GM21526 (cell line): ENCODE data around the gene KCNAB3.

ENCODE experiments used
- ATAC-seq: cut with Tn5 transposase; IDR thresholded peaks from one replicate; pipeline ENCODE4 v1.9.1; 2021; ENCODE audit warnings: moderate library complexity; ENCODE audit not compliant: unreplicated experiment, low FRiP score

Gene KCNAB3

DNA sequence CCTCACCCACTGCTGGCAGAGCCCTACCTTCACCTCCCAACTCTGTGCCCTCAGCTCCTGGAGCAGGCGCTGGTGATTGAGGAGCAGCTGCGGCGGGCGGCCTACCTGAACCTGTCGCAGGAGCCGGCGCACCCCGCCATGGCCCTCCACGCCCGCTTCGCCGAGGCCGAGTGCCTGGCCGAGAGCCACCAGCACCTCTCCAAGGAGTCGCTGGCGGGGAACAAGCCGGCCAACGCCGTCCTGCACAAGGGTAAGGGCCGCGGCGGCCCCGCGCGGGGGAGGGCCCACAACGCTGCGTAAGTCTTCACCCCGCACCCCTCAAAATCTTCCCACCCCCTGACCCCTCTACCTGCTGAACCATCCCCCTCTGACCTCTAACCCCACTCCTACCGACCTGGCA, 20.6 kb downstream of the KCNAB3 start:
- ATAC-seq: no peak

DNA sequence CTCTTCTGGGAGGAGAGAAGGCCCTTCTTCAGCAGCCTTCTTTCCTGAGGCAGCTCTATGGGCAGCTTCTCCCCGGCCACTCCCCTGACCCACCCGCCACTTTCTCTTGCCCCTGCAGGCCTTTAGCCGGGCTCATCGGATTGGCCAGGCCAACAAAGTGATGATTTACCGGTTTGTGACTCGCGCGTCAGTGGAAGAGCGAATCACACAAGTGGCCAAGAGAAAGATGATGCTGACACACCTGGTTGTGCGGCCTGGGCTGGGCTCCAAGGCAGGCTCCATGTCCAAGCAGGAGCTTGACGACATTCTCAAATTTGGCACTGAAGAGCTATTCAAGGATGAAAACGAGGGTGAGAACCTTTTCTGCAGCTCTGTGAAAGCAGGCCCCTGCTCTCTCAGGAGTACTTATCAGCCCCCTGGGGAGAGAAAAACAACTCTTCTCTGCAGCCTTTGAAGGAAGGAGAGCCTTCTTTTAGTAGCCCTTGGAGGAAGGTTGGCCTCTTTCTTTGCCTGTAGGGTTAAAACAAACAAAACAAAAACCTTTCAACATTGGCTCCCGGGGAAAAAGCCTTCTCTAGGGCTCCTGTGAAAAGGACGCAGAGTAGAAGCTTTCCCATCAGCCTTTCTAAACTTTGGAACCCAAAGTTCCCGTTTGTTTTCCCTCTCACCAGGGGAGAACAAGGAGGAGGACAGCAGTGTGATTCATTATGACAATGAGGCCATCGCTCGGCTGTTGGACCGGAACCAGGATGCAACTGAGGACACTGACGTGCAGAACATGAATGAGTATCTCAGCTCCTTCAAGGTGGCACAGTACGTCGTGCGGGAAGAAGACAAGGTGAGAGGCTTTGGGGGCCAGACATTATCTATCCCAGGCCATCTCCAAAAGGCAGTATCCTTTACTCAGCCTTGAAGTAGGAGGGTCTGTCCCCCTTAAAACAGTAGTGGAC, 26.2 kb downstream of the KCNAB3 start:
- ATAC-seq: no peak

DNA sequence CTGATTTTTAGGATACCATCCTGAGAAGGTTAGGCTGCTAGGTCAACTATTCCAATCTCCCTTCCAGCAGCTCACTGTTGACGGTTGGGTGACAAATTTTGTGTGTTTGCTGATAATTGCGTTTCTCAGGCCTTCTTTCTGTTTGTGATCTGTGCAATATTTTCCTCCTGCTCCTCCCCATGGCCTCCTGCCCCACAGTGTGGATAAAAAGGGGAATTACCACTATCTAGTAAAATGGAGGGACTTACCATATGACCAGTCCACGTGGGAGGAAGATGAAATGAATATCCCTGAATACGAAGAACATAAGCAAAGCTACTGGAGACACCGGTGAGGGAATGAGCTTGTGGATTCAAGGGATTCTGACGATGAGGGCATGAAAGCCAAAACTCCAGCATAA, 31.9 kb downstream of the KCNAB3 start:
- no peak for ATAC-seq

DNA sequence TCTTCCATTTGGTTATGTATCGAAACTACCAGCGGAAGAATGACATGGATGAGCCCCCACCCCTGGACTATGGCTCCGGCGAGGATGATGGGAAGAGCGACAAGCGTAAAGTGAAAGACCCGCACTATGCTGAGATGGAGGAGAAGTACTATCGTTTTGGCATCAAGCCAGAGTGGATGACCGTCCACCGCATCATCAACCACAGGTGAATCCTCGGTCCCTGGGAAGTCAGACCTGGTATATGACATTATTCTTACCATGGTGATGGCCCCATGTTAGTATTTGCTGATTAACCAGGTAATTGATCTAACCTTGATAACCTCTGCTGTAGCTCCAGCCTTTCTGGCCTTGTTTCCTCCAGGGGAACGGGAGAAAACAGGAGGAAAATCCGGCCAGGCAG, 32.6 kb downstream of the KCNAB3 start:
- ATAC-seq: no peak

DNA sequence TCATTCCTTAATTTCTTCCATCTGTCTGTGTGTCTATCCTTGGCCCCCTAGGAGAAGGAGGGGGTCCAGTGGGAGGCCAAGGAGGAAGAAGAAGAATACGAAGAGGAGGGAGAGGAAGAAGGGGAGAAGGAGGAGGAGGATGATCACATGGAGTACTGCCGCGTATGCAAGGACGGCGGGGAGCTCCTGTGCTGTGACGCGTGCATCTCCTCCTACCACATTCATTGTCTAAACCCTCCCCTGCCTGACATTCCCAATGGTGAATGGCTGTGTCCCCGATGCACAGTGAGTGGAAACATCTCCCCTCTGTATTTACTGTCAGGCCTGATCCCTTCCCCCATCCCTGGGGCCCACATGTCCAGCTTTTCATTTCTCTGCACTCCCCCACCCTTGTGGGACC, 34.8 kb downstream of the KCNAB3 start:
- no peak for ATAC-seq

DNA sequence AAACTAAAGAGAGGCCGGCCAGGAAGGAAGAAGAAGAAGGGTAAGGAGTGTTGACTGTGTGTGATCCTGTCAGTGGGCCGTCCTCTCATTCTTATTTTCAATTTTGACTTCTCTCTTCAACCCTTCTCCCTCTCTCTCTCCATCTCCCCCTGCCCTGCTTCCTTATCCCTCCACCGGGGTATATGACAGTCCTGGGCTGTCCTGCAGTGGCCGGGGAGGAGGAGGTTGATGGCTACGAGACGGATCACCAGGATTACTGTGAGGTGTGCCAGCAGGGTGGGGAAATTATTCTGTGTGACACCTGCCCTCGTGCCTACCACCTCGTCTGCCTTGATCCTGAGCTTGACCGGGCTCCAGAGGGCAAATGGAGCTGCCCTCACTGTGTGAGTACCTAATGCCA, 35.4 kb downstream of the KCNAB3 start:
- no peak for ATAC-seq

DNA sequence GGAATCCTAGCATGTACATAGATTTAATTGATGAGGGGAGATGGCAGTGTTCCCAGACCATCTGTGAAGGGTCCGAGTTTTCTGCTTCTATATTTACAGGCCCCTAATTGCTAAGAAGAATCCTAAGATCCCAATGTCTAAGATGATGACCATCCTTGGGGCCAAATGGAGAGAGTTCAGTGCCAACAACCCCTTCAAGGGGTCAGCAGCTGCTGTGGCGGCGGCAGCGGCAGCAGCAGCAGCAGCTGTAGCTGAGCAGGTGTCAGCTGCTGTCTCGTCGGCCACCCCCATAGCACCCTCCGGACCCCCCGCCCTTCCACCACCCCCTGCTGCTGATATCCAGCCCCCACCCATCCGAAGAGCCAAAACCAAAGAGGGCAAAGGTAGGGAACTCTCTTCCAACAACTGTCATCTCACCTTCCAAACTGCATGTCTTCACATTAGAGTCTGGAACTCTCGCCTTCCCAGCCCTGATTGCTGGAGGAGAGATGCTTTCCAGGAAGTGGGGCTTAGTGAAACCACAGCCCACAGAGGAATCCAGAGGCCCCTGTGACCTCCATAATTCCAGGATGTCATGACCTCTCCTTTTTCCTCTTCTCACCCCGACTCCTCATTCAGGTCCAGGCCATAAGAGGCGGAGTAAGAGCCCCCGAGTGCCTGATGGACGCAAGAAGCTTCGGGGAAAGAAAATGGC, 36.3 kb downstream of the KCNAB3 start:
- no peak for ATAC-seq

DNA sequence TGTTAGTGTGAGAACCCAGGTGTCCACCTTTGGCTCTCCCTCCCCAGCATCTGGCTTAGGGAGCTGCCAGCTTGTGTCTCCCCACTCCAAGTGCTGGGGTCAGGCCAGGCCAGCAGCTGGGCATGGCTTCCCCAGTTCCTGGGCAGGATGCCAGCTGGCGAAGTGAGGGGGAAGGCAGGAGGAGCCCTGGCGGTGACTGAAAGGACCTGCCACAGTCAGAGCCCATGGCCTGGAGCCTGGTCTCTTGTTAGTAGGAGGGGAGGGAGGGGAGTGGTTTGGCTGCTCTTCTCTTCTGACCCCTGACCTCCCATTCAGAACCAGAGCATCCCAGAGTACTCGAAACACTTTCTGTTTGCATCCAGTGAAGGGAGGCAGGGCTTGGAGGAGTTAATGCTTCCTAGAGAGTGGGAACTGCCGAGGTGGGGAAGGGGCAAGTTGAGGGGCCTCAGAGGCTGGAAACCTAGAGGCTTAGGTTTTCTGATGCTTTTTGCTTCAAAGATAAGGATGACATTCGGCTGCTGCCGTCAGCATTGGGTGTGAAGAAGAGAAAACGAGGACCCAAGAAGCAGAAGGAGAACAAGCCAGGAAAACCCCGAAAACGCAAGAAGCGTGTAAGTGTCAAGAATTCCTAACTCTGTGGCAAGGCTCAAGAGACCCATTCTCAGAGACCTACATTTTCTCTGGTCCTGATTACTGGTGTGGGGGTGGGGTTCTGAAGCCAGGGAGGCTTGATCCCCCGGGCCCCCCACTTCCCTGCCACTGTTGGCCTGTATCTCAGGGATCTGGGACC, 40.3 kb downstream of the KCNAB3 start:
- ATAC-seq: no peak

DNA sequence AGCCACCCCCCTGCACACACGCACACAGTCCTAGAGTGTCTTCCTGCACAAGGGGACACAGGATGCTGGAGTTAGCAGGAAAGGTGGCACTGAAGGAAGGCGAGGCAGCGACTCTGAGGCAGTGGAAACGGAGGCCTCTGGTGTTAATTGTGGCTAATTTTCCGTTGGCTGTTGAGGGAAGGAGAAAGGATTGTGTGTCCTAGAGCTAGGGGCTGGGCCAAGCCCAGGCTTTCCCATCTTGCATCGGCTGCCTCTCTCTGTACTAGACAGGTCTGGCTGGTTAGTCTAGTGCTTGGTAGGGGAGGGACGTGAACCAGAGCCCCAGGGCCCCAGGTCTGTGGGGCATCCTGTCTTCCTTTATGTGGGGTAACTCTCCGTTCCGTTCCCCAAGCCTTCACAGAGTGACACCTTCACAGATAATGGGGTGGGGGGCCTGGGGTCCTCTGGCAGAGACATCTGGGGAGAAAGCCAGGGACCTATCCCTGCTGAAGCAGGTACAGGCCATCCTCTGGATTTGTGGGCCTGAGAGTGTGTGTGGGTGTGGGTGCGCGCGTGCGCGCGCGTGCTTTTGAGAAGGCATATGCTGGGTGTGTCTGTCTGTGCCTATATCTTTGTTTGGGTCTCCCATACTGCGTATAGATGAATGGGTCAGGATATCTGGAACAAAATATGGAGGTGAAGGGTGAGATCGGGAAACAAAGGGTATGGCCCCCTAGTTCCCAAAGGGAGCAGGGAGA, 41.3 kb downstream of the KCNAB3 start, which contains the start of gene CHD3:
Gene CHD3, plus strand, starts transcription at position 606 of the 737 bp plus-strand sequence. CDS start 212 bp downstream, outside the sequence.
- no peak for ATAC-seq

DNA sequence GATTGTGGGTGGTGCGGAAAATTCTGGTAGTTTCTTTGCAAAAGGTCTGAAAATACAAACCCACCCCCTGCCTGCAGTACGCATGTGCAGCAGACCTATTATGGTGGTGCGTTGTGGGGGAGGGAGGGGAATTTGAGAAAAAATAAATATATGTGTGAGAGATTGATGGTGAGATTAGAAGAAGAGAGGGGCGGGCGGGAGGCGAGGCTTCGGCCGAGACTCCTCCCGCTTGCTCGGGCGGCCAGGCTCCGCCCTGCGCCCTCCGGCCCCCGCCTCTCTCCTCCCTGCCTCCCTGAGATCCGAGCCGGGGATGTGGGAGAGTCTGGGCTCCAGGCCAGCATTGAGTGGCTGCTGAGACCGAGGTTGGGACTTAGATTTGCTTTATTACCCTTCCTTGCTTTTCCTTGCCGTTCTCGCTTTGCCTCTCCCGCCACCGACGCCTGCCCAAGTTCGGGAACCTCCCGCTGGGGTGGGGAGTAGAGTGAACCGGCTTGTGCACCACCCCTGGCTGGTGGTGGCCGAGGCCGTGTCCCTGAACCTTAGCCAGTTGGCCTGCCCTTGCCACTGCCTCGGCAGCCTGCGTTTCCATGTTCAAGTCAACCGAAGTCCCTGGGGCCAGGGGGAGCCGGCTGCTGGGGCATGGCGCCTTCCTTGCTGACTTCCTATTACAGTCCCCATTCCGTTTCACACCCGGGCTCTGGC, 42.0 kb downstream of the KCNAB3 start:
- no peak for ATAC-seq

DNA sequence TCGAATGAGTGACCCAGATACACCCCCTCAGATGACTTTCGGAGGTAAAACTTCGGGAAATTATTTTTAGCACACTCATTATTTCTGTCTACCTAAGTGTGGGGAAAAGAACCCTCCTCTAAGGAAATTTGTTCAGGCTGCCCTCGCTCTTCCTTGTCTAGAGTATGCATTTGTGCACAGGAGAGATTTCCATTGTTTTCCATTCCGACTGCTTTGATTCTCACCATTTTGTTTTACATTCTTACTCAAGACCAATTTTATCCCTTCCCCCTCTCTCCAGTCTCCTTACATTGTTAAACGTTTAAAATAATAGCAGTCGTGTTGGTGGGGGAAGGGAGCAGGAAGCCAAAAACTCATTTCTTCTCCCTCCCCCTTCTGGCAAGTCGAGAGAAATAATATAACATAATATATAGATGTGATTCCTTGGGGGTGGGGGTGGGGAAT, 42.6 kb downstream of the KCNAB3 start:
- ATAC-seq: no peak

DNA sequence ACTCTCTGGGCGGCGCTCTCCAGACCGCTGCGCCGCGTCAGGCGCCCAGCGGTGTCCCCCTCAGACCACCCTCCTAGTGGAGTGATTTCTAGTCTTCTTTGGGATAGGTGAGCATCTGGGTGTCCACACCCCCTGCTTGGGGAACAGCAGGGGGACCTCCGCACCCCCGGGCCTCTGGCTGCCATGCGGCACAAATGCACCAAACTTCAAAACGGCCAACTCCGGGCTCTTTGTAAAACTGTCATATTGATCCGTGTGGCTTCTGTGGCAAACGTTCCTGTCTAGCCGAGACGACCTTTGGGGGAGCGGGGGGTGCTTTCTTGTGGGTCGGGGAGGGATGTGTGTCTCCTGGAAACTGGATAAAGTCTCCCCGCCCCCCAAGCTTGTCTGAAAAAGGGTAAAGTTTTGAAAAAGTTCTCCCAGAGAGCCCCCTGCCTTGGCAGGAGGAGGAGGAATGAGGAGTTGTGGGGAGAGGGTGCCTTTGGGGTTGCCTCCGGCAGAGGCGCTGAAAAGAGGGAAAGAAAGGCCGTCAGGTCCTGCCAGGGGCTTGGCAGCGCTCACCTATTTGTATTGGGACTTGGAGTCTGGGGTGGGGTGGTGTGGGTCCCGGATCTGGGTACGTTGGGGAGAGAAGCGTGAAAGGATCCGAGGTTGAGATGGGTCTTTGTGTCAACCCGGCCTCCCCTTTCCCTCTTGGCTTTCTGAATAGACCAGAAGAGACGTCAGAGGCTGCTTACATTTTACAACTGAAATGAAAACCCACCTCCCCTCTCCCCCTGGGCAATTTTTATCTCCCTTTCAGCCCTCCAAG, 43.2 kb downstream of the KCNAB3 start:
- no peak for ATAC-seq

DNA sequence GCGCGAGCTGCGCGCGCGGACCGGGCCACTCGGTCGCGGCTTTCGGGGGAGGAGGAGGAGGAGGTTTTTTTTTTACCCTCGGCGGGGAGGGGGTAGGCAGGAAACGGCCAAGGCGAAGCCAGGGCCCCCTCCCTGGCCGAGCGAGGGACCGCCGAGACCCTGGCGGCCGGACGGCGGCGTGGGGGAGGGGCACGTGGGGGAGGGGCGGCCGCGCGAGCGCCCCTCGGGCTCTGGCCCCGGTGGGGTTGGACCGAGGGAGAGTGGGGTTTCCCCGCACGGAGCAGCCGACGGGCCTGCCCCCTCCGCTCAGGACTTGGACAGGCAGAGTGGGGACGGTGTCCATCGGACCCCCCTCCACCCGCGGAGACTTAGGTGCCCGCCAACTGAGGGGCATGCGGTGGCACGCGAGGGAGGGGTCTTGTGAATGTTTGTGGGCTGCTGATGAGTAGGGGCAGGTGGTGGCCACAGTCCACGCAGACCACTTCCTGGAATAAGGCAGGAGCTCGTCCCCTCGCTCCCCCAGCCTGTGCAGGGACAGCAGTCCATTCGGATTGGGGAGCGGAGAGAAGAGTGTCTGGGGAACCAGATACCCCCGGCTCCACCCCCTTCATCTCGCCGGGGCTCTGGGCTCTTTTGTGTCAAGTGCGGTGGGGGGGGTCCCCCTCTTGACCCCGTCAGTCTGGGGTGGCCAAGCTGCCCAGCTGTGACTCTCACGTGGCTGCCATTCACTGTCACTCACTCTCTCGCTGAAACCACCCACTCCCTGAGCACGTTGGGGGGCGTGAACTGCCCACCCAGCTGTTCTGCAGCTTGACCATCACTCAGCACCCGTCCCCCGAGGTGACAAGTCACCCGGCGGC, 44.1 kb downstream of the KCNAB3 start:
- ATAC-seq: no peak

DNA sequence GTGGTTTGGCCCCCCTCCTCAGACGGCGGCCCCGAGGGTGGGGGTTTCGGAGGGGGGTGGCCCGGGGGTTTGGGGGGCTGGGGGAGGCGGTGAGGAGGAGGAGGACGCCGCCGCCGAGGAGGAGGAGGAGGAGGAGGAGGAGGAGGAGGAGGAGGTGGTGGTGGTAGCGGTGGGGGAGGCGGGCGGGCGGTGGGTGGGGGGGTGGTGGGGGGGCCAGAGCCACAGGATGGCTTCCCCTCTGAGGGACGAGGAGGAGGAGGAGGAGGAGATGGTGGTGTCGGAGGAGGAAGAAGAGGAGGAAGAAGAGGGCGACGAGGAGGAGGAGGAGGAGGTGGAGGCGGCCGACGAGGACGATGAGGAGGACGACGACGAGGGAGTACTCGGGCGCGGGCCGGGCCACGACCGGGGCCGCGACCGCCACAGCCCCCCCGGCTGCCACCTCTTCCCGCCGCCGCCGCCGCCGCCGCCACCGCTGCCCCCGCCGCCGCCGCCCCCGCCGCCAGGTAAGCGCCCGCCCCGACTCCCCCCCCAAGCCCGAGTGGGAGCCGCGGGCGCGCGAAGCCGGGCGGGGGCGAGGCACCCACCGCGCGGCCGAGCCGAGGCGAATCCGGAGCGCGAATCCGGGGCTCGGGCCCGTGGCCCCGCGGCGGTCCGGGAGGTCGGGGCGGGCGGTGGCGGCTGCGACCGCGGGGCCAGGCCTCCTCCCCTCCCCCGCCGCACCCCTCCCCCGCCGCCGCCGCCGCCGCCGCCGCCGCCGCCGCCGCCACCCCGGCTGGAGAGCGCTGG, 44.9 kb downstream of the KCNAB3 start:
- ATAC-seq: no peak

DNA sequence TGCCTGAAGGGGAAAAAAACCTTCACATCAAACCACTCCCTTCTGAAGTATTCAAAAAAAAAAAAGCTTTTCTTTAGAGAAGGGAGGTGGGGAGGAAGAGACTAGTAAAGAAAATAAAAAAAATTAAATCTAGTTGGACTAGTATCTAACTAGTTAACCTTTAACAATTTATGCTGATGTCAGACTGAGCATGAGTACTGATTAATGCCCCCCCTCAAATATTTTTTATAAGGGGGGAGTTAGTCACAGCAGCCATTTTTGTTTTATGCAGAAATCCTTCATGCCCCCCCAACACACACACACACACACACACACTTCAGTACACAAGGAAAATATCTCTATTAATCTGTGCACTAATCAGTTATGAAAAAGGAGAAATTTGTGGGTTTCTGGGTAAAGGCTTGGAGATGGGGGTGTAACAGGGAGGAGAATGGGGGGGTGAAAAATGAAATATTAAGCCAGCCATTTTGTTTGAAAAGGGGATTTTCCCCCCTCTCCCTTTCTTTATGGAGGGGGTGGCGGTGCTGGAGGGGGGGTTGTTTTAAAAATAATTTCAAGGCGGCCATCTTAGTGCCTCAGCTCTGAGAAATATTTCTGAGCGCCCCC, 45.8 kb downstream of the KCNAB3 start:
- ATAC-seq: no peak

DNA sequence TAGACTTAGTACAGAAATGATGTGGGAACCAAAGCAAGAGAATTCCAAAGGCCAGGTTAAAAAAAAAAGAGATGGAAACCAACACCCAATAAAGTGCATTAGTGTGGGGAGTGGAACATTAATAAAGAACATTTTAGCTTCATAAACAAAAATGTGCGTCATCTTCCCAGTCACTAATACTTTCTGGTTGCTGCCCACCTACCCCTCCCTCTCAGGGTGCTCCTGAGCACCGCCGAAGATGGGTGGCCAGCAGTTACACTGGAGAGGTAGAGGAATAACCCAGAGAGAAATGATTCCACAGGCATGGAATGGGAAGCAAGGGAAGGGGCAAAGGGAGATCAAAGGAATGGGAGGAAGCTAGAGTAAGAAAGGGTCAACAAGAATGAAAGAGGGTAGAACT, 47.0 kb downstream of the KCNAB3 start:
- ATAC-seq: no peak

DNA sequence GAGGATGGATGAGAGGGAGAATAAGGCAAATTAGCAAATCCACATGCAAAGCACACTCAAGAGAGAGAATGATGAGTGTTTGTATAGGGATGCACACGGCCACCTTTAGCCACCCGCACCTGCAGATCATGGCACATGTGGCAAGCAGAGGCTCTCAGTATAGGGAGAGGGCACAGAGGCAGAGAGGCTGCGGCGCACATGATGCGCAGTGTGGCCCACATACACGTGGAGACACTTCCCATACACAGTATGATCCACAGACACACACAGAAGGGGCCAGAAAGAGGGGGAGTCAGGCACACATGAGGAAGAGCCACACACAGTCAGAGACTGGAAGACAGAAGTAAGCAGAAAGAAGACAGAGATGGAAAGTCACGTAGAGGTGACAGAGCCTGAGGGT, 47.6 kb downstream of the KCNAB3 start:
- no peak for ATAC-seq
